ENCODE measurements around the gene LAMA3.
A peak's percentile ranks its signal among the peaks of the same experiment; 100 is the strongest.

LAMA3 gene

GRCh38 chr18:23689031-23689615 is at the start of gene LAMA3:
Gene LAMA3 (plus strand): TSS chr18:23689453. CDS start chr18:23689684, 231 bp downstream.
- Histone ChIP-seq H4K20me1 (ENCODE audit: insufficient read depth) (no peaks in the 10 kb centered on the region), H3K4me2 (peak within 1 kb of the TSS; percentile 74), H3K4me1 (ENCODE audit: low read depth, poor library complexity, severe bottlenecking) (peaks cover 7% of the 10 kb centered on the region), H2AFZ (ENCODE audit: low read depth) (peak within 1 kb of the TSS; percentile 74), H3K9ac (peak within 1 kb of the TSS; percentile 4; the same call in 1 of the 2 replicates), H3K4me3 (IDR thresholded peaks at IDR 0.05; ENCODE audit: insufficient read depth, low read depth, low read length) (no peak within 1 kb of the TSS), H3K79me2 (ENCODE audit: insufficient read depth, low read depth) (no peaks in the 10 kb centered on the region), H3K27ac (no peak within 1 kb of the TSS), H3K27me3 (ENCODE audit: insufficient read depth, low read depth) (no peaks in the 10 kb centered on the region), H3K36me3 (ENCODE audit: insufficient read depth) (no peaks in the 10 kb centered on the region)
- no peak for TF ChIP-seq CTCF (conservative IDR thresholded peaks at IDR 0.05; ENCODE audit: low read depth, low read length)

- Histone ChIP-seq H3K9ac (no peak overlapping the region), H3K27me3 (ENCODE audit: insufficient read depth, low read depth) (no peaks in the 10 kb centered on the region)
- TF ChIP-seq CTCF (conservative IDR thresholded peaks at IDR 0.05; ENCODE audit: low read depth, low read length): 0 out of 2 replicates have a peak, but pooled peaks have one; percentile 18
These were observed 49.2 kb upstream of the LAMA3 start for GRCh38 chr18:23640052-23640451.

GRCh38 chr18:23641143-23641720 is 48.0 kb upstream of the LAMA3 start:
- Histone ChIP-seq H3K9ac (no peak overlapping the region), H4K20me1 (ENCODE audit: insufficient read depth) (no peaks in the 10 kb centered on the region), H3K4me1 (ENCODE audit: low read depth, poor library complexity, severe bottlenecking) (peaks cover 11% of the 10 kb centered on the region), H3K36me3 (ENCODE audit: insufficient read depth) (no peaks in the 10 kb centered on the region), H3K4me3 (IDR thresholded peaks at IDR 0.05; ENCODE audit: insufficient read depth, low read depth, low read length) (no peak overlapping the region), H3K27ac (no peak overlapping the region), H3K4me2 (no peak overlapping the region), H3K27me3 (ENCODE audit: insufficient read depth, low read depth) (no peaks in the 10 kb centered on the region), H2AFZ (ENCODE audit: low read depth) (no peak overlapping the region), H3K79me2 (ENCODE audit: insufficient read depth, low read depth) (no peaks in the 10 kb centered on the region)
- no peak for TF ChIP-seq CTCF (conservative IDR thresholded peaks at IDR 0.05; ENCODE audit: low read depth, low read length)

More at GRCh38 chr18:23640052-23640451, 49.2 kb upstream of the LAMA3 start:
- H3K4me3 ChIP-seq (IDR thresholded peaks at IDR 0.05; ENCODE audit: insufficient read depth, low read depth, low read length): no peak overlapping the region
- H2AFZ ChIP-seq (ENCODE audit: low read depth): no peak overlapping the region
- no peaks in the 10 kb centered on the region for H4K20me1 ChIP-seq (ENCODE audit: insufficient read depth)
- no peaks in the 10 kb centered on the region for H3K79me2 ChIP-seq (ENCODE audit: insufficient read depth, low read depth)
- no peaks in the 10 kb centered on the region for H3K36me3 ChIP-seq (ENCODE audit: insufficient read depth)
- no peak overlapping the region for H3K27ac ChIP-seq
- no peak overlapping the region for H3K4me2 ChIP-seq
- H3K4me1 ChIP-seq (ENCODE audit: low read depth, poor library complexity, severe bottlenecking): peaks cover 23% of the 10 kb centered on the region

- Histone ChIP-seq H2AFZ (ENCODE audit: low read depth) (no peak overlapping the region), H3K27me3 (ENCODE audit: insufficient read depth, low read depth) (no peaks in the 10 kb centered on the region), H3K4me2 (no peak overlapping the region), H3K79me2 (ENCODE audit: insufficient read depth, low read depth) (no peaks in the 10 kb centered on the region), H3K36me3 (ENCODE audit: insufficient read depth) (no peaks in the 10 kb centered on the region), H4K20me1 (ENCODE audit: insufficient read depth) (no peaks in the 10 kb centered on the region), H3K4me3 (IDR thresholded peaks at IDR 0.05; ENCODE audit: insufficient read depth, low read depth, low read length) (no peak overlapping the region), H3K4me1 (ENCODE audit: low read depth, poor library complexity, severe bottlenecking) (peaks cover 6% of the 10 kb centered on the region), H3K27ac (no peak overlapping the region), H3K9ac (no peak overlapping the region)
- TF ChIP-seq CTCF (conservative IDR thresholded peaks at IDR 0.05; ENCODE audit: low read depth, low read length): no peak
These were observed 47.2 kb upstream of the LAMA3 start for GRCh38 chr18:23641937-23642666.

Data from KMS-11 (cell line).